Urothelium cell line (cell line): Measurements from ENCODE around the gene SERPINB6.
"Not testable (repeated sequence)": the region's sequence is repeated elsewhere in the genome, so short reads cannot be mapped to it uniquely, and the experiment has no call there.

Experiments
- DNase-seq: peaks from one replicate; pipeline ENCODE4 v3.0.0; 2011; ENCODE audit warnings: low spot score, mixed read lengths
- FAIRE-seq: peaks from 2 replicates; lab custom pipeline; 2011; peaks lifted over from hg19 to GRCh38; lab: Jason Lieb, UNC

The SERPINB6 gene

DNA sequence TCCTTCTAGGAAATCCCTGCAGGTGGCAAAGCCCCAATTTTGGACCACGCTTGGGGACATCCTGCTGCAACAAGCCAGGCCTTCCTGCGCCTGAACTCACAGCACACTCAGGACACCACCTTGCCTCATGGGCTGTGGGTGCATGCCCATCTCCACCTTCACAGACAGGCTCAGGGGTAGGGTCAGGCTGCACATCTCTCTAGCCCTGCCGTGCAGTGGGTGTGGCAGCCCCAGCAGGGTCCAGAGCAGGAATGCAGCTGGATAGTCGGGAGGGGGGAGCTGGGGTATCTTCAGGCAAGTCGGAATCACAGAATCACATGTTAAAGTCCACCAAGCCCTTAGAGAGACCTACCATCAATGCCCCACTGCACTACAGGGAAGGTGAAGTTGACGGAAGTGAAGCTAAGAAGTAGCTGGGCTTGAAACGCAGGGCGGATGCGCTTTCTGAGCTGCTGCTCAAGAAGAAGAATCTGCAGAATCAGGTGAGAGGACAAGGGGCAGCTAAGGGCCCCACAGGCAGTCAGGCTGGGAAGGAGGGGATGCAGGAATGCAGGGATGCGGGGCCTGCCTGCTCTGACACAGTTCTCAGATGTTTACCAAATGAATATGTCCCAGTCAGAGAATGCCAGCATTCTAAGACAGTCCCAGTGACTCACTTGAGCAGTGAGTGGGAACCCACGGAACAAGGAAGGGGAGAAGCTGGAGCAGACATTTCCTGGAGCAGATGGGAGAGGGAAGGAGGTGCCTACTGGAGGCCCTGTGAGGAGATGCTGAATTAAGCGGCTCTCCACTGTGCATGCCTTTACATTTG lies 11.3 kb downstream of the SERPINB6 start:
- DNase-seq (peak; percentile 28), FAIRE-seq (no peak)

DNA sequence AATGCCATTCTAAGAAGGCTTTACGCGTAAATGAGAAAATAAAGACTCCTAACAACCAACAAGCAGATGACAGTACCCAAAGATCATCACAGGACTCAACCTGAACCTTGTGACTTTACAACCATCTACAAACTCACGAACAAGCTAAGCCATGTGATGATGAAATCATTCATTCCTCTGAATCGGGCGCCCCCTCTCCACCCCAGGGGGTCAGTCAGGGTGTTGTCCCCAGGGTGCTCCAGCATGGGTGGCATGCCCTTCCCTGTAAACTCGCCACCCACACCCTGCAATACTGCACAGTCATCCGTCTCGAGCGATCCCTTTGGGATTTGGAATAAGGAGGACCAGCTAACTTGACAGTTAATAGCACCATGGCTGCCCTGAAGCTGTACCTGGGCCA lies 12.6 kb downstream of the SERPINB6 start:
- FAIRE-seq = no peak
- DNase-seq = no peak

DNA sequence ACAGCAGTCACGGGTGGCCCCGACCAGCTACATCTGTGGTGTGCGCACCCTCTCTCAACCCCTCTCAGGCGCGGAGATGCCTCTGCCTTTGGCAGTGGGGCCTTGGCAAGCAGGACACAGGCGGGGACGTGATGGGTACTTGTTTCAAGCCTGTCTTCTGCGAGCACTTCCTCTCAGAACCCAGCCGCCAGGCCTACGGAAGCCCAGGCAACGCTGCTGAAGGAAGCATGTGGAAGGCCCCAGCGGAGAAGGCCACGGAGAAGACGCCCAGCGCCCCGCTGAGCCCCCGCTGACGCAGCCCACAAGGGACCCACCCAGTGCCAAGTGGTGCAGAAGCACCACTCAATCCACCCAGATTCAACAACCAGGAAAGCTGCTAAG lies 13.0 kb downstream of the SERPINB6 start:
- FAIRE-seq (no peak), DNase-seq (no peak)

DNA sequence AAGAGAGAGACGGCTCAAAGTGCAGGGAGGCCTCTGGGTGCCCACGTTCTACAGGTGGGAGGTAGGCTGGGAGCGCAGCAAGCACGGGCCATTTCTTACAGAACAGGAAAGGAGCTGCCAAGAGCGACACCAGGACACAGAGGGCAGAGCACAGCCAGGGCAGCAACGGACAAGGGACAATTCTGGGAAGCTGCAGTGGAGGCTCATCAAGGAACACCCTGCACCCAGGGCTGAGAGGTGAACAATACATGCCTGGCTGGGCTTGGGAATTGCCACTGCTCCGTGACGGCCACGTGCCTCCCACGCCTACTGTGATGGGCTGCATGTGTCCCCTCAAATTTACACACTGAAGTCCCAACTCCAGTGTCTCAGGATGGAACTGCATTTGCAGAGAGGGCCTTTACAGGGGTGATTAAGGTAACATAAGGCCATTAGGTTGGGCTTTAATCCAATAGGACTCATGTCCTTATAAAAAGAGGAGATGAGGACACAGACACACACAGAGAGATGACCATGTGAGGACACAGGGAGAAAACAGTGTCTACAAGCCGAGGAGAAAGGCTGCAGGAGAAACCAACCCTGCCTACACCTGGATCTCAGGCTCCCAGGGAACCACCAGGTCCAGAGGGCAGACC lies 13.6 kb downstream of the SERPINB6 start:
- FAIRE-seq = no peak
- DNase-seq = no peak

DNA sequence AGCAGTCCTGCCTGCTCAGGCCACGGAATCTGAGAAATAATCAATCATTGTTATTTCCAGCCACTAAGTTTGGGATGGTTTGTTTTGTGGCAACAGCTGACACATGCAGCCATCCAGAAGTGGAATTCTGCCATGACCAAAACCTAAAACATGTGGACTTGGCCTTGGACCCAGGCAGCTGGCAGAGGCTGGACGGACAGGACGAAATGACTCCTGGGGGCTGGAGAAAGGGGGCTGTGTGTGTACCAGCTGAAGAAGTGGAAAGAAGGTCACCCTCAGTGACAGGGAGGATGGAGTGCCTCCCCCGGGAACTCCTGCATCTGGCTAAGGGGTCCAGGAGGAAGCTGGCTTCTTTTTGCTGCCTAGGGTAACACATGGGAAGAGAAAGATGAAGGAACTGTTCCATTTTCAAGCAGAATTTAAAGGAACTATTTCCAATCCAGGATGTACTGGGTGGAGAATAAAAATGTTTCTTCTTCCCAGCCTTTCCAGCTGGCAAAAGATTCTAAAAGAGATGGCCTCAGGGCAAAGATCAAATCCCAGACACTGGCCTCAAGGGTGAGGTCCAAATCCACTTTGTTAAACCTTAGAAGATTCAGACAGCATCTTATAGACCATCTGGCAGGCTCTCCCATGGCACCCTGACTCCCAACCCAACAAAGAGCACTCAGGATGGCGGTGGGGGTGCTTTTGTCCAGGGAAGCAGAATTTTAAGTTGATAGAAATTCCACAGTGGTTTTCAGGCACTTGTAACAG lies 14.3 kb downstream of the SERPINB6 start:
- FAIRE-seq (no peak), DNase-seq (no peak)

DNA sequence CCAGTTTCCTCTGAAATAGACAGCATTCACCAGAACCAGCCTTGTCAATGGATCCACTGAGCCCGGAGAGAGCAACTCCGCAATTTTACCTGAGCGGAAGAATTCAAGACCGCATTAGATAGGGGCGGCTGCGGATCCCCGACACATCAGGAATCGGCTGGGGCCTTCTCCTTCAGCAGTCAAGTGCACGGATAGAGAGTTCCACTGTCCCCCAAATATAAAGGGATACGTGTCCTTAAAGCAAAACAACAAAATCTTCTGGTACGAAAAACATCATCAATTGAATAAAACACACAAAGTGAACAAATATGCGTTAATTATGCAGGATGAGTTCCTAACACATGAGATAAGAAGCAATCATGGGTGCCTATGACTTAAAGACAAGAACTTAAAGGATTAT lies 18.3 kb downstream of the SERPINB6 start:
- DNase-seq = no peak
- no peak for FAIRE-seq

DNA sequence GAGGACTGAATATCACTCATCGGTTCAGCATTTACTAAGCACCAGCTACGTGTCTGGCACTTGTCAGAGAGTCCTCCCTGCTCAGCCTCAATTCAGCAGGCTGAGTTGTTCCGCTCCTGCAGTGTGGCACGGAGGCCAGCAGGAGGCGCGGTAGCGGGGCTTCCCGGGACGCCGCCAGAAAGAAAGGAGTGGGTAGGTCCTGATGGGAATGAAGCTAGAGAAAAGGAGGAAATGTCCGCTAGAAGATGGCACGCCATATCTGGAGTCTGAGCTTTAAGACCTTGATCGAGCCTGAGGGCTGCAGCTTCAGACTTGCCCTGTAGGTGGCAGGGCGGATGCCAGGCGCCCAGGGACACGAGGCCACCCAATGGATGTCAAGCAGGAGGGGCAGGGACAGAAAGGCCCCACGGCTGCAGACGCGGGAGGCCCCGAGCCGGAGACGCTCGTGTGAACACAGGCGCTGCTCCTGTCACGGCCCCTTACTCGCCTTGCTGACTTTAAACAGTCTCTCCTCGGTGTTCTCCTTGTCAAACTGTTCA lies 18.7 kb downstream of the SERPINB6 start:
- FAIRE-seq (no peak), DNase-seq (peak; percentile 75)

DNA sequence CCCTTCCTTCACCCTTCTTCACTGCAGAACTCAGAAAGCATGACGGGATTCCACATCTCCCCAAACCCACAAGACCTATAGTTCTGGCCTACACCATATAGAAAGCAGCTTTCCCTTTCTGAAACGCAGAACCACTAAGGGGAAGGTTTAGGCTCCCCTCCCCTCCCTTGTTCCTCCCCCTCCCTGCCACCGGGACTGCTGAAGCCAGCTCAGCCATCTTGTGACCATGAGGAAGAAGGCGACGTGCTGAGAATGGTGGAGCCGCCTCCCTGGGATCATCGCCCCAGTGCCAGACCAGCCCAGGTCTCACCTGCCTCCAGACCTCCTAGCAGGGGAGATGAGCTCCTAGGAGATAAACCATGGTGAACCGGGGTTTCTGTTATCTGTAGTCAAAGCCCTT lies 19.6 kb downstream of the SERPINB6 start:
- no peak for DNase-seq
- FAIRE-seq = no peak

DNA sequence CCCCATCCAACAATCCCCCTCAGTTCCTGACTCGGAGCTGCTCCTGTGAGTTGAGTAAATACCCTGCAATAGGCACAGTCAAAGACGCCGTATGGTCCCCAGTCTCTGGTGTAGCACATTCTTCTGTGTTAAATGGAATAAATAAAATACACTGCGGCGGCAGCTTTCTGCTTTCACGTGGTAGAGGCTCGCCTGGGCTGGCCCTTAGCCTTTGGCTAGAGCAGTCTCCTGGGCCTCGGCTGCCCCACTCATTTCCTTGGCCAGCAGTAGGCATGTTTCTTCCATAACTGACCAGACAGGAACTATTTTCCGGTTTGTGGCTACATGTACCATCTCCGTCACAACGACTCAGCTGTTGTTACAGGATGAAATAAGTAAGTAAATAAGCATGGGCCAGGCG lies 20.7 kb downstream of the SERPINB6 start:
- DNase-seq = no peak

DNA sequence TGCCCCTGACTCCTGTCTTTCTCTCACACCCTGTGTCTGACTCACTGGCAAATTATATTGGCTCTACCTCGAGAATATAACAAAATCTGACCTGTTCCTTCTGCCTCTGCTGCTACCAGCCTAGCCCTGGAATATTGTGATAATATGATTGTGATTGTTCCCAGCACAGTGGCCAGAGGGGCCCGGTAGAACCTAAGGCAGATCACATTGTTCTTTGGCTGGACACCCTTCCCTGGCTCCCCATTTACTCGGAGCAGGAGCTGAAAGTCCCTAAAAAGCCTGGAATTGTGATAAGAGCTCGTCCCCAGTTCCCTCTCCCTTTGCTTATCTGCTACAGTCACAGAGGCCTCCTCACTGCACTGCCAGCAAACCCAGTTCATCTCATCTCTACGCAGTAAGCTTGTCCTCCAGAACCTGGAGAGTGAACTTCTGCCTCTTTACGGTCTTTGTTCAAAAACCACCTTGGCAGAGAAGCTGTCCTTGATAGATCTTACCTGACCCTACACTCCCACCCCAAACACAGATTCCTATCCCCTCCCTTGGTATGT lies 21.8 kb downstream of the SERPINB6 start:
- no peak for FAIRE-seq
- DNase-seq = no peak

More for the DNA sequence above, 20.7 kb downstream of the SERPINB6 start:
- FAIRE-seq = no peak

DNA sequence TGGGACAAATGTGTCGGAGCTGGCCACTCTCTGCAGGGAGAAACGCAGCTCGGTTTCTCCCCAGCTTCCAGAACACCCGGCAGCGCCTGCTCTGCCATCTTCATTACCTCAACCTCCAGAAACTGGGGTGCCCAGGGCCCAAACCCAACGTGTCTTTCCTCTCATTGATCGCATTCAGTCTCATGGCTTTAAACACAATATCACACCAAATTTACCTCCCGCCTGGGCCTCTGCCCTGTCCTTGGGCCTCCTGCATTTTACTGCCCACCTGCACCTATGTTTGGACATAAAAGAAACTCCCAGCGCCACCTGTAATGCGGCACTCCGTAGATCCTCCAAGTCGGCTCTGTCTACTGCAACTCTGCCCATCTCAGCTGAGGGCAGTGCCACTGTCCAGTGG lies 22.2 kb downstream of the SERPINB6 start:
- FAIRE-seq = no peak

DNA sequence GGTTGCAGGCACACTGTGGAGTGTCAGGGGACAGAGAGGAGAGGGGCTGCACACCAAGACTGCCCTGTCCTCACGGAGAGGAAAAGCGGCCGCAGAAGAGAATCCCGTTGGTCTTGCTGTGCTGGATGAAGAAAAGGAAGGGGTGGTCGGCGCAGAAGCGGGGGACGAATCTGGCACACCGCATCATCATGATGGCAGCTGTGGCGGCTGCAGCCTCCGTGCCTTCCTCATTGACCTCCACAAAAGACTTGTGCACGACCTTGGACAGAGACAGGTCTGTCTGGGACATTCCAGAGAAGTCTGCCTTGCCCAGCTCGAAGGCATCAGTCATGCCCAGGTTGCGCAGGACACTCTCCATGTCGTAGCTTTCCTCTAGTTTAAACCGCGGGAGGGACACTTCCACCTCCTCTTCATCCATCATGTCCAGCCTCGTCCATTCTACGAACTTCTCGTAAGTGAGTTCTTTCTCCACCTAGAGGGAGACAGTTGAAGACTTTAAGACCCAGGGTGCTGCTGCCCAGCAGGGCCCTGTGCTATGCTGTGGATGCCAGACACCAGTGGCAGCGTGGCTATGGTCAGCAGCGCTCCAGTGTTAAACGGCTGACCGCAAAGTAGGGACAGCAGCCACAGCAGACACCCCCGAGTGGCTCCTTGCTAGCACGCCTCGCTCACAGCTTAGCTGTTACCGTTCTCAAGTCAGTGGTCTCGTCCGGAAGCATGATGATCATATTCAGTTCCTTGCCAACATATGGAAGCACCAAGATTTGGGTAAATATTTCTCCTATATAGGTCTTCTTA lies 22.9 kb downstream of the SERPINB6 start:
- no peak for DNase-seq
- no peak for FAIRE-seq

More for the DNA sequence above, 22.2 kb downstream of the SERPINB6 start:
- no peak for DNase-seq

DNA sequence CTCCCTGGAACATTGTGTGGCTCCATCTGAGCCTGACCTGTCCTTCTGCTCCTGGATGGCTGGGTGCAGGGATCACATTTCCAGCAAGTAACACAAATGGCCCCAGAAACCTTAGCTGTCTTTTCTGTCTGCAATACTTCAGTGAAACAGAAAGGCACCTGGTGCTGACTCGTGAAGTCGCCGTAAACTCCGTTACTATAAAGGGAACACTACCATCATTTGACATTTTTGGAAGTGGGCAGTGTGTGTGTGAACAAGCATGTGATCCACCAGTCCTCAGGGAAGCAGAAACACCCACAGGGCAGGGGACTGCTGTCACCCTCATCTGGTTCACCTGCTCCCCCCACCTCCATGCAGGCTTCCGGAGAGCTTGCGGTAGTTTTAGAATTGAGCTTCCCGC lies 23.9 kb downstream of the SERPINB6 start:
- DNase-seq (no peak), FAIRE-seq (no peak)

DNA sequence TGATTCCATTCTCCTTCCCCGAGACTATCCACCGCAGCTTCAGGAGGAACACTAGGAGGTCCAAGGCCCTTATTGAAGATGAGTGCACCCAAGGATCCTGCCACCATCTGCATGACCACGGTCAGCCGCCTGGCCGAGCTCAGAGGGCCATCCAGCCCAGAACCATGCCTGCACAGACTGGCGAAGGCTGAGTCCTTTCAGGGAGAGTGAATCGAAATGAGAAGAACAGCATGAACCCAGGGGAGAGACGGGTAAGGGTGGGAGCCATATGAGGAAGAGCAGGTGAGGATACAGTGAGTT lies 26.3 kb downstream of the SERPINB6 start:
- DNase-seq (no peak), FAIRE-seq (no peak)

DNA sequence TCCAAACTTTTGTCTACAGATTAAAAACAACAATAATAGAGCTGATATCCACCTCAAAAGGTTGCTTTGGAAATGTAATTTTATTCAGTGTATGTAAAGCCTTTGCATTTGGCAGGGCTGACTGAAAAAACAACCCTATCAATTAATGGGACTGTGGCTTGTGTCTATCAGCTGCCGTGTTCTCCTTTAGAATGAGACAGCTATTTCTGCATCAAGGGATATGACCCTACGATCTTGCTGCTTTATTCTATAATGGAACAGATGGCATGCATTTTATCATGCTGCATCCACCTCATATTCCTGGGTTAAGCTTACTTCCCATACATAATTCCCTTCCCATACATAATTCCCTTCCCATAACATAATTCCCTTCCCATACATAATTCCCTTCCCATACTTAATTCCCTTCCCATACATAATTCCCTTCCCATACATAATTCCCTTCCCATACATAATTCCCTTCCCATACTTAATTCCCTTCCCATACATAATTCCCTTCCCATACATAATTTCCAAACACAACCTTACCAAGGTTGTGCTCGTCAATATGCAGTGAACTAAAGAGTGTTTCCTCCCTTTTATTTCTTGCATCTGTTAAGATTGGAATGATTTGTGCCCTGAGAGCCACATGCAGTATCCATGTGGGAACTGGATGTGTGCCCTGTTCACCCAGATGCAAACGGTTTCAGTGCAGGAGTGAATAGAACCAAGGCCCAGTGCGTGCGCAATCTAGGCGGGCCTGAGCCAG lies 26.8 kb downstream of the SERPINB6 start:
- no peak for FAIRE-seq
- DNase-seq = no peak

DNA sequence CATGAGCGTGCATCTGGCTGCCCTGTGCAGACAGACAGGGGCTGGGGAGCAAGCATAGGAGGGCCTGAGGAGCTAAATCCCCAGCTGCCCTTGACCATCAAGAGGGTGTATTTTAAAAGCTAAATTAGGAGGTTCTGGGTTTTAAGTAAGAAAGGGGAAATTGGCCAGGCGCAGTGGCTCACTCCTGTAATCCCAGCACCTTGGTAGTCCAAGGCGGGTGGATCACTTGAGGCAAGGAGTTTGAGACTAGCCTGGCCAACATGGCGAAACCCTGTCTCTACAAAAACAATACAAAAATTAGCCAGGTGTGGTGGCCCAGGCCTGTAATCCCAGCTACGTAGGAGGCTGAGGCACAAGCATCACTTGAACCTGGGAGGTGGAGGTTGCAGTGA lies 27.8 kb downstream of the SERPINB6 start:
- no peak for DNase-seq
- no peak for FAIRE-seq

DNA sequence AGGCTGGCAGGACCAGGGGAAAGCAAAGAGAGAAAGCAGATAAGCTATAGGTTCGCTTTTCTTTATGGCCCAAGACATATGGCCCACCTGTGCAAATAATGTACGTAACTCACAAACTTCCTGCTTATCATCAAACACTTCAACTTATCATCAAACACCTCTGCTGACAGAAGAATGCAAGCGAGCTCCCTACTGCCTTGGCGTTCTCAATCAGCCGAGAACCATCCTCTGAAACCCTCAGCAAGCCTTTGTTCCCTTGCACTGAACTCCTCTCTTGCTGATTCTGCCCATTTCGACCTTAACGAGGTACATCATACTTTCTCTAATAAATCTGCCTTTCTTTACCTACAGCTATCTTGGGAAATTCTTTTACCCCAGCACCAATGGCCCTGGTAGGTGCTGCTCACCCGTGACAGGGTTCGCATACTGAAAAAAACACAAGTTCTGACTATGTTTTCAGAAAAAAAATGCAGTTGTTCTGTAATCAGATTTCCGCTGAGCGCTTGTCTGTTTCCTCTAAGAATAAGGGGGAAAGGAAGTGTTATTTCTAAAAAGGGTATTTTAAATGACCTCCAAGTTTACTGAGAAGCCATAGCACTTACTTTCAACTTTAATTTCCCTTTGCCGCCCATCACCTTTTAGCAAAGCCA lies 28.3 kb downstream of the SERPINB6 start:
- FAIRE-seq = no peak
- DNase-seq = no peak

DNA sequence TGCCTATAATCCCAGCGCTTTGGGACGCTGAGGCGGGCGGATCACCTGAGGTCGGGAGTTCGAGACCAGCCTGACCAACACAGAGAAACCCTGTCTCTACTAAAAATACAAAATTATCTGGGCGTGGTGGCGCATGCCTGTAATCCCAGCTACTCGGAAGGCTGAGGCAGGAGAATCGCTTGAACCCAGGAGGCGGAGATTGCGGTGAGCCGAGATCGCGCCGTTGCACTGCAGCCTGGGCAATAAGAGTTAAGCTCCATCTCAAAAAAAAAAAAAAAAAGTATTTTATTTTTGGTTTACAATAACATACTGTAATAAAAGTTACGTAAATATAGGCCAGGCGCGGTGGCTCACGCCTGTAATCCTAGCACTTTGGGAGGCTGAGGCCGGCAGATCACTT lies 29.3 kb downstream of the SERPINB6 start:
- FAIRE-seq, DNase-seq: not testable (repeated sequence)

DNA sequence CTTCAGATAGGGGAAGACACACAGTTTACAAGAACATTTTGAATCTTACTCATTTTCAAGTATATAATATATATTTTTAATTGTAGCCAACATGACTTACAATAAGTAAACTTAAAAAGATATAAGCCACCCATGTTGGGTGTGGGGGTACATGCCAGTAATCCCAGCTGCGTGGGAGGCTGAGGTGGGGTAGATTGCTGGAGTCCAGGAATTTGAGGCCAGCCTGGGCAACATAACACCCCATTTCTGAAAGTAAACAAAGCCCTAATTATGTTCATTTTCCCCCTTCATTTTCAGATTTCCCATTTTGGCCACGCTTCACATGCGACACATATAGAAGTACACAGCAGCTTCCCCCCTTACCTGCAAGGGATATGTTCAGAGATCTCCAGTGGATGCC lies 30.5 kb downstream of the SERPINB6 start:
- no peak for FAIRE-seq
- no peak for DNase-seq
